Liver (tissue), 9 donors: ENCODE measurements around the gene CREG2. TPM values are rescaled to one million over a fixed set of nuclear protein-coding genes. Genes with fewer than 3 reads are reported as not detected.

Experiments
- DNase-seq: peaks from one replicate; pipeline ENCODE4 v3.0.0-alpha.2; 2017; ENCODE audit warnings: low spot score
- H3K27ac ChIP-seq, 2 donors: one replicate each; pipeline ENCODE4 v1.7.0; 2013; ENCODE audit warnings: inconsistent platforms in 2 of 2, low read length in 2 of 2, control low read depth in 1 of 2, low read depth in 1 of 2, mild to moderate bottlenecking in 1 of 2
- H3K27me3 ChIP-seq, 4 donors: one replicate each; pipeline versions ENCODE4 v1.6.1 to v1.7.0; 2013; ENCODE audit warnings: low read length in 3 of 4, inconsistent platforms in 1 of 4, mild to moderate bottlenecking in 1 of 4, moderate library complexity in 1 of 4; ENCODE audit not compliant: control insufficient read depth in 4 of 4, insufficient read depth in 4 of 4
- H3K36me3 ChIP-seq, 4 donors: one replicate each; pipeline versions ENCODE4 v1.6.1 to v1.7.0; 2013; ENCODE audit warnings: low read length in 3 of 4, mild to moderate bottlenecking in 3 of 4, low read depth in 1 of 4, moderate library complexity in 1 of 4; ENCODE audit not compliant: control insufficient read depth in 4 of 4, insufficient read depth in 3 of 4
- H3K4me1 ChIP-seq, 4 donors: one replicate each; pipeline versions ENCODE4 v1.6.1 to v1.7.0; 2013; ENCODE audit warnings: low read length in 3 of 4, mild to moderate bottlenecking in 3 of 4, moderate library complexity in 1 of 4; ENCODE audit not compliant: control insufficient read depth in 4 of 4, insufficient read depth in 4 of 4
- H3K4me3 ChIP-seq, 3 donors: one replicate each; pipeline versions ENCODE4 v1.6.1 to v1.7.0; 2013; ENCODE audit warnings: low read length in 3 of 3, control low read depth in 1 of 3, low read depth in 1 of 3, mild to moderate bottlenecking in 1 of 3
- H3K9ac ChIP-seq, 2 donors: one replicate each; pipeline ENCODE4 v1.7.0; 2013; ENCODE audit warnings: low read length in 2 of 2, mild to moderate bottlenecking in 2 of 2, moderate library complexity in 2 of 2, control low read depth in 1 of 2, low read depth in 1 of 2
- H3K9me3 ChIP-seq, 4 donors: one replicate each; pipeline versions ENCODE4 v1.6.1 to v1.7.0; 2013; ENCODE audit warnings: low read length in 3 of 4; ENCODE audit not compliant: control insufficient read depth in 4 of 4
- ATF3 ChIP-seq: IDR thresholded peaks from 2 replicates; pipeline ENCODE4 v1.6.1; 2016; ENCODE audit warnings: antibody characterized with exemption
- CTCF ChIP-seq: fragments of 150-350 bp; IDR thresholded peaks from 2 replicates; pipeline ENCODE4 v1.5.1; 2017; ENCODE audit warnings: improper control_type of control experiment, low read depth, low read length; ENCODE audit not compliant: missing input control
- EGR1 ChIP-seq, 2 donors: IDR thresholded peaks; 2 replicates each; pipeline ENCODE4 v1.6.1; 2016 to 2018; ENCODE audit warnings: antibody characterized with exemption in 2 of 2, low read depth in 2 of 2
- FOXA1 ChIP-seq: IDR thresholded peaks from 2 replicates; pipeline ENCODE4 v1.6.1; 2016; ENCODE audit warnings: antibody characterized with exemption
- FOXA2 ChIP-seq: IDR thresholded peaks from 2 replicates; pipeline ENCODE4 v1.6.1; 2016; ENCODE audit warnings: antibody characterized with exemption
- GABPA ChIP-seq, 2 donors: IDR thresholded peaks in 1 of 2; conservative IDR thresholded peaks in 1 of 2; 2 replicates each; pipeline ENCODE4 v1.6.1; 2016; ENCODE audit warnings: antibody characterized with exemption in 2 of 2, mild to moderate bottlenecking in 1 of 2, moderate library complexity in 1 of 2
- HNF4A ChIP-seq, 2 donors: conservative IDR thresholded peaks; 2 replicates each; pipeline ENCODE4 v1.6.1; 2016; ENCODE audit warnings: antibody characterized with exemption in 2 of 2, mild to moderate bottlenecking in 2 of 2
- HNF4G ChIP-seq: IDR thresholded peaks from 2 replicates; pipeline ENCODE4 v1.6.1; 2016; ENCODE audit warnings: antibody characterized with exemption
- JUND ChIP-seq, 2 donors: IDR thresholded peaks; 2 replicates each; pipeline ENCODE4 v1.6.1; 2016; ENCODE audit warnings: antibody characterized with exemption in 2 of 2
- MAX ChIP-seq: IDR thresholded peaks from 2 replicates; pipeline ENCODE4 v1.6.1; 2016; ENCODE audit warnings: antibody characterized with exemption
- NR2F2 ChIP-seq: IDR thresholded peaks from 2 replicates; pipeline ENCODE4 v1.6.1; 2016; ENCODE audit warnings: antibody characterized with exemption
- RAD21 ChIP-seq, 2 donors: IDR thresholded peaks; 2 replicates each; pipeline ENCODE4 v1.6.1; 2016; ENCODE audit warnings: antibody characterized with exemption in 2 of 2, mild to moderate bottlenecking in 2 of 2
- RXRA ChIP-seq, 2 donors: IDR thresholded peaks; 2 replicates each; pipeline ENCODE4 v1.6.1; 2017 to 2018; ENCODE audit warnings: antibody characterized with exemption in 2 of 2, mild to moderate bottlenecking in 1 of 2
- SP1 ChIP-seq: IDR thresholded peaks from 2 replicates; pipeline ENCODE4 v1.6.1; 2018; ENCODE audit warnings: antibody characterized with exemption, mild to moderate bottlenecking
- TAF1 ChIP-seq: conservative IDR thresholded peaks from 2 replicates; pipeline ENCODE4 v1.6.1; 2016; ENCODE audit warnings: antibody characterized with exemption, mild to moderate bottlenecking
- YY1 ChIP-seq: IDR thresholded peaks from 2 replicates; pipeline ENCODE4 v1.6.1; 2016; ENCODE audit warnings: antibody characterized with exemption, mild to moderate bottlenecking
- ZBTB33 ChIP-seq: IDR thresholded peaks from 2 replicates; pipeline ENCODE4 v1.6.1; 2016; ENCODE audit warnings: antibody characterized with exemption
- WGBS: extraction: QIAGEN DNeasy Blood & Tissue Kit; methylation state at CpG from one replicate; pipeline ENCODE4 v1.1.7; 2013; 5-methylcytosine and 5-hydroxymethylcytosine counted together
- polyA plus RNA-seq, 2 donors: library from polyadenylated mRNA; stranded (reverse) in 1 of 2; unstranded in 1 of 2; fragments of 200-250 nt in 1 of 2; fragments of >200 nt in 1 of 2; fragmentation: Nextera tagmentation in 1 of 2; extraction: Ambion mirVana in 1 of 2; gene quantifications; one replicate each; pipeline versions ENCODE4 v1.2.1 to v1.2.3, GENCODE V29; 2013 to 2015
- total RNA-seq, 2 donors: library from RNA; depleted of rRNA; stranded (reverse); fragments of >200 nt; gene quantifications; one replicate each; pipeline ENCODE4 v1.2.3, GENCODE V29; 2014
- donor health status: healthy.
- donor health status: healthy.
- donor health status: healthy.
- donor health status: healthy.
- donor health status: healthy.

The CREG2 gene
- total and polyA plus RNA-seq, 4 donors: 0.05 TPM; not detected in 3

GRCh38 chr2:101400506-101401325 is 13.4 kb upstream of the CREG2 start:
- DNase-seq: no peak
- H3K4me1 ChIP-seq: no peaks in the 10 kb centered on the region
- H3K4me3 ChIP-seq: no peak overlapping the region
- no peak overlapping the region for H3K27ac ChIP-seq
- 71% methylated on average over 18 of the region's 18 CpGs for WGBS
- H3K9me3 ChIP-seq: no peaks in the 10 kb centered on the region
- no peaks in the 10 kb centered on the region for H3K27me3 ChIP-seq
- no peak overlapping the region for H3K9ac ChIP-seq
- no peak for TF ChIP-seq RXRA (IDR thresholded peaks at IDR 0.05)
- H3K36me3 ChIP-seq: no peaks in the 10 kb centered on the region

- WGBS: 84% methylated on average over 8 of the region's 8 CpGs
- H3K36me3 ChIP-seq: no peaks in the 10 kb centered on the region
- H3K9ac ChIP-seq: no peak overlapping the region
- no peaks in the 10 kb centered on the region for H3K4me1 ChIP-seq
- TF ChIP-seq MAX (no peak), FOXA1 (no peak), HNF4A (conservative IDR thresholded peaks at IDR 0.05) (no peak), NR2F2 (no peak), GABPA (IDR thresholded peaks at IDR 0.05 in 1 of 2, conservative IDR thresholded peaks at IDR 0.05 in 1 of 2) (no peak), ATF3 (no peak), TAF1 (no peak), HNF4G (no peak), FOXA2 (no peak), YY1 (no peak), JUND (IDR thresholded peaks at IDR 0.05) (no peak), RAD21 (IDR thresholded peaks at IDR 0.05) (no peak), EGR1 (IDR thresholded peaks at IDR 0.05; ENCODE audit: low read depth in 2 of 2) (no peak), RXRA (IDR thresholded peaks at IDR 0.05) (no peak), ZBTB33 (no peak), SP1 (no peak), CTCF (no peak)
- no peaks in the 10 kb centered on the region for H3K27me3 ChIP-seq
- H3K27ac ChIP-seq: no peak overlapping the region
- DNase-seq: no peak
- no peaks in the 10 kb centered on the region for H3K9me3 ChIP-seq
- H3K4me3 ChIP-seq: no peak overlapping the region
Measured at GRCh38 chr2:101400048-101400447, 12.7 kb upstream of the CREG2 start.
